H9 (cell line): ENCODE results near the gene TTC31. TPM values are rescaled to one million over a fixed set of nuclear protein-coding genes. Genes with fewer than 3 reads are reported as not detected.

ENCODE experiments used
- DNase-seq: peaks from one replicate; pipeline ENCODE4 v3.0.0-alpha.2; 2017
- H2AFZ ChIP-seq: one replicate; pipeline ENCODE4 v1.6.1; 2013; ENCODE audit warnings: mild to moderate bottlenecking, low read length, control low read depth, moderate library complexity
- H2AK5ac ChIP-seq: 2 replicates; pipeline ENCODE4 v1.6.1; 2013; ENCODE audit warnings: low read length, control low read depth, mixed read lengths; ENCODE audit not compliant: insufficient read length
- H2BK120ac ChIP-seq: one replicate; pipeline ENCODE4 v1.6.1; 2013; ENCODE audit warnings: low read depth, mild to moderate bottlenecking, low read length, control low read depth, inconsistent platforms; ENCODE audit not compliant: poor library complexity, severe bottlenecking
- H2BK12ac ChIP-seq: 2 replicates; pipeline ENCODE4 v1.6.1; 2013; ENCODE audit warnings: low read length, control low read depth, mixed read lengths, low read depth; ENCODE audit not compliant: insufficient read length
- H2BK15ac ChIP-seq: 2 replicates; pipeline ENCODE4 v1.6.1; 2013; ENCODE audit warnings: low read depth, low read length, control low read depth
- H2BK20ac ChIP-seq: one replicate; pipeline ENCODE4 v1.6.1; 2013; ENCODE audit warnings: low read depth, mild to moderate bottlenecking, low read length, control low read depth, inconsistent platforms; ENCODE audit not compliant: poor library complexity, severe bottlenecking
- H2BK5ac ChIP-seq: 2 replicates; pipeline ENCODE4 v1.6.1; 2013; ENCODE audit warnings: low read length, control low read depth, mixed read lengths; ENCODE audit not compliant: insufficient read length
- H3K14ac ChIP-seq: 2 replicates; pipeline ENCODE4 v1.6.1; 2013; ENCODE audit warnings: low read length, control low read depth; ENCODE audit not compliant: insufficient read depth
- H3K18ac ChIP-seq: 2 replicates; pipeline ENCODE4 v1.6.1; 2013; ENCODE audit warnings: low read depth, mild to moderate bottlenecking, mixed read lengths, low read length, control low read depth; ENCODE audit not compliant: insufficient read length
- H3K23ac ChIP-seq: 2 replicates; pipeline ENCODE4 v1.6.1; 2013; ENCODE audit warnings: low read length, control low read depth, mixed read lengths, low read depth; ENCODE audit not compliant: insufficient read length
- H3K23me2 ChIP-seq: 2 replicates; pipeline ENCODE4 v1.6.1; 2013; ENCODE audit warnings: low read depth, mild to moderate bottlenecking, mixed read lengths, low read length, control low read depth; ENCODE audit not compliant: insufficient read length, poor library complexity, severe bottlenecking
- H3K27ac ChIP-seq: 2 replicates; pipeline ENCODE4 v1.5.1; 2013; ENCODE audit warnings: low read length, control low read depth, mixed read lengths, low read depth; ENCODE audit not compliant: insufficient read length
- H3K27me3 ChIP-seq: 2 replicates; pipeline ENCODE4 v1.6.1; 2013; ENCODE audit warnings: low read length, control low read depth, inconsistent platforms; ENCODE audit not compliant: insufficient read depth
- H3K4ac ChIP-seq: 2 replicates; pipeline ENCODE4 v1.6.1; 2013; ENCODE audit warnings: low read depth, mild to moderate bottlenecking, control low read depth, inconsistent platforms, low read length, moderate library complexity
- H3K4me1 ChIP-seq: 2 replicates; pipeline ENCODE4 v1.6.1; 2013; ENCODE audit warnings: low read length, control low read depth, inconsistent platforms; ENCODE audit not compliant: insufficient read depth
- H3K4me2 ChIP-seq: 2 replicates; pipeline ENCODE4 v1.6.1; 2013; ENCODE audit warnings: low read length, control low read depth, mixed read lengths; ENCODE audit not compliant: insufficient read length, insufficient read depth
- H3K56ac ChIP-seq: 2 replicates; pipeline ENCODE4 v1.6.1; 2013; ENCODE audit warnings: low read depth, mild to moderate bottlenecking, mixed read lengths, low read length, control low read depth; ENCODE audit not compliant: insufficient read length
- H3K79me1 ChIP-seq: 2 replicates; pipeline ENCODE4 v1.6.1; 2013; ENCODE audit warnings: low read depth, mild to moderate bottlenecking, moderate library complexity, low read length, control low read depth, inconsistent platforms; ENCODE audit not compliant: insufficient read depth, poor library complexity, severe bottlenecking
- H3K79me2 ChIP-seq: 2 replicates; pipeline ENCODE4 v1.6.1; 2013; ENCODE audit warnings: low read length, control low read depth, inconsistent platforms; ENCODE audit not compliant: insufficient read depth
- H3K9ac ChIP-seq: 2 replicates; pipeline ENCODE4 v1.6.1; 2013; ENCODE audit warnings: low read length, control low read depth, mixed read lengths; ENCODE audit not compliant: insufficient read length; ENCODE audit errors: extremely low read depth
- H3K9me3 ChIP-seq: one replicate; pipeline ENCODE4 v1.6.1; 2013; ENCODE audit warnings: low read depth, low read length, inconsistent platforms; ENCODE audit not compliant: control insufficient read depth
- H3T11ph ChIP-seq: one replicate; pipeline ENCODE4 v1.6.1; 2013; ENCODE audit warnings: mild to moderate bottlenecking, low read length, control low read depth, inconsistent platforms
- H4K20me1 ChIP-seq: one replicate; pipeline ENCODE4 v1.6.1; 2013; ENCODE audit not compliant: control insufficient read depth, insufficient read length, insufficient read depth
- H4K5ac ChIP-seq: 2 replicates; pipeline ENCODE4 v1.6.1; 2013; ENCODE audit warnings: low read depth, mild to moderate bottlenecking, mixed read lengths, low read length, control low read depth; ENCODE audit not compliant: insufficient read length
- H4K8ac ChIP-seq: replicated peaks from 2 replicates; pipeline ENCODE4 v1.6.1; 2013; ENCODE audit warnings: low read length, control low read depth, mixed read lengths, low read depth; ENCODE audit not compliant: insufficient read length
- H4K91ac ChIP-seq: 2 replicates; pipeline ENCODE4 v1.6.1; 2013; ENCODE audit warnings: low read depth, mild to moderate bottlenecking, moderate library complexity, mixed read lengths, low read length, control low read depth; ENCODE audit not compliant: insufficient read length
- H3K27ac Mint-ChIP-seq, 3 experiments: 2 replicates in 2 of 3; 3 replicates in 1 of 3; pipeline ENCODE4 v1.8.0; 2020 to 2021; ENCODE audit warnings: mixed read lengths in 3 of 3, mild to moderate bottlenecking in 1 of 3, moderate library complexity in 1 of 3
- H3K27me3 Mint-ChIP-seq: 2 replicates; pipeline ENCODE4 v1.8.0; 2021; ENCODE audit warnings: low read depth, mild to moderate bottlenecking, moderate library complexity, mixed read lengths
- H3K36me3 Mint-ChIP-seq, 3 experiments: 2 replicates in 2 of 3; 3 replicates in 1 of 3; pipeline ENCODE4 v1.8.0; 2020 to 2021; ENCODE audit warnings: low read depth in 3 of 3, mixed read lengths in 3 of 3; ENCODE audit not compliant: insufficient read depth in 1 of 3
- H3K4me1 Mint-ChIP-seq, 2 experiments: 2 replicates each; pipeline ENCODE4 v1.8.0; 2020; ENCODE audit warnings: mixed read lengths in 2 of 2
- H3K4me3 Mint-ChIP-seq, 2 experiments: 2 replicates in 1 of 2; 3 replicates in 1 of 2; pipeline ENCODE4 v1.8.0; 2020 to 2021; ENCODE audit warnings: mild to moderate bottlenecking in 2 of 2, mixed read lengths in 2 of 2, moderate library complexity in 1 of 2
- H3K9me3 Mint-ChIP-seq, 2 experiments: 2 replicates in 1 of 2; 3 replicates in 1 of 2; pipeline ENCODE4 v1.8.0; 2020; ENCODE audit warnings: mild to moderate bottlenecking in 2 of 2, mixed read lengths in 2 of 2, moderate library complexity in 1 of 2
- WGBS: extraction: QIAGEN DNeasy Blood & Tissue Kit; methylation state at CpG from one replicate; pipeline ENCODE4 v1.1.7; 2013; ENCODE audit warnings: missing lambda C conversion rate, low lambda C conversion rate, mixed read lengths; ENCODE audit not compliant: insufficient read length; ENCODE audit errors: extremely low coverage; 5-methylcytosine and 5-hydroxymethylcytosine counted together
- total RNA-seq: library from RNA; stranded (reverse); gene quantifications from 2 replicates; pipeline ENCODE4 v1.2.1, GENCODE V29; 2021
- TF ChIP-seq, protein P1 (sequence below): fragments of 200-600 bp; sonication (generic); conservative IDR thresholded peaks from 3 replicates; pipeline ENCODE4 v1.8.0; 2021; ENCODE audit warnings: antibody characterized with exemption, mild to moderate bottlenecking

The TTC31 gene
- total RNA-seq, 1 experiment from 2014 or later, result 33.3 TPM

DNA sequence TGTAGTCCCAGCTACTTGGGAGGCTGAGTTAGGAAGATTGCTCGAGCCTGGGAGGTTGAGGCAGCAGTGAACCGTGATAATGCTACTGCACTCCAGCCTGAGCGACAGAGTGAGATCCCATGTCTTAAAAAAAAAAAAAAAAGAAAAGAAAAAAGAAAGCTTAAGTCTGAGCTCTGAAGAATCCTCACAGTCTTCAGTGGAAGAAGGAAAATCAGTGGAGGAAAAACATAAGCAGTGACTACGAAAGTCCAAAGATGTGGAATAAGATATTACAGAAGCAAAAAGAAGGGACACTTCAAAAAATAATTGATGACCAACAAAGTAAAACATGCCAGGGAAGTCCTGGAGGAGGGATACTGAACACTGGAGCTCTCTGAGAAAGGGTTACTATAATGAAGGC is 27.4 kb downstream of the TTC31 start:
- no peak overlapping the region for H3K18ac ChIP-seq
- H3K14ac ChIP-seq, result no peak overlapping the region
- H3K23me2 ChIP-seq, result peaks cover 20% of the 10 kb centered on the region
- no peak overlapping the region for H2AFZ ChIP-seq
- H2BK15ac ChIP-seq, result no peak overlapping the region
- H3T11ph ChIP-seq, result no peak overlapping the region
- no peak overlapping the region for H2BK5ac ChIP-seq
- H3K4ac ChIP-seq, result no peak overlapping the region
- no peak overlapping the region for H3K4me2 ChIP-seq
- Mint-ChIP-seq H3K9me3 (peaks cover 5 to 10% of the 10 kb centered on the region in 2 experiments), H3K4me3 (no peak overlapping the region), H3K27me3 (peaks cover 78% of the 10 kb centered on the region), H3K36me3 (peaks cover 11 to 17% (median 15%) of the 10 kb centered on the region in 3 experiments), H3K27ac (no peak overlapping the region), H3K4me1 (peaks cover 27 to 31% of the 10 kb centered on the region in 2 experiments)
- H4K5ac ChIP-seq, result no peak overlapping the region
- H2BK120ac ChIP-seq, result no peak overlapping the region
- no CpG with 5 or more reads among the region's 4 CpGs for WGBS
- H3K4me1 ChIP-seq, result peaks cover 3% of the 10 kb centered on the region; the same call in 1 of the 2 replicates
- H4K20me1 ChIP-seq, result no peaks in the 10 kb centered on the region
- H2BK20ac ChIP-seq, result no peak overlapping the region
- no peak overlapping the region for H3K9ac ChIP-seq
- H3K27ac ChIP-seq, result no peak overlapping the region
- H3K79me1 ChIP-seq, result no peaks in the 10 kb centered on the region
- no peaks in the 10 kb centered on the region for H3K9me3 ChIP-seq
- peaks cover 53% of the 10 kb centered on the region for H3K27me3 ChIP-seq
- no peak overlapping the region for H2AK5ac ChIP-seq
- no peak overlapping the region for H4K91ac ChIP-seq
- no peak overlapping the region for H2BK12ac ChIP-seq
- H3K23ac ChIP-seq, result no peak overlapping the region
- no peaks in the 10 kb centered on the region for H3K79me2 ChIP-seq
- DNase-seq, result no peak
- H4K8ac ChIP-seq, result no peak overlapping the region
- TF ChIP-seq, protein P1, sequence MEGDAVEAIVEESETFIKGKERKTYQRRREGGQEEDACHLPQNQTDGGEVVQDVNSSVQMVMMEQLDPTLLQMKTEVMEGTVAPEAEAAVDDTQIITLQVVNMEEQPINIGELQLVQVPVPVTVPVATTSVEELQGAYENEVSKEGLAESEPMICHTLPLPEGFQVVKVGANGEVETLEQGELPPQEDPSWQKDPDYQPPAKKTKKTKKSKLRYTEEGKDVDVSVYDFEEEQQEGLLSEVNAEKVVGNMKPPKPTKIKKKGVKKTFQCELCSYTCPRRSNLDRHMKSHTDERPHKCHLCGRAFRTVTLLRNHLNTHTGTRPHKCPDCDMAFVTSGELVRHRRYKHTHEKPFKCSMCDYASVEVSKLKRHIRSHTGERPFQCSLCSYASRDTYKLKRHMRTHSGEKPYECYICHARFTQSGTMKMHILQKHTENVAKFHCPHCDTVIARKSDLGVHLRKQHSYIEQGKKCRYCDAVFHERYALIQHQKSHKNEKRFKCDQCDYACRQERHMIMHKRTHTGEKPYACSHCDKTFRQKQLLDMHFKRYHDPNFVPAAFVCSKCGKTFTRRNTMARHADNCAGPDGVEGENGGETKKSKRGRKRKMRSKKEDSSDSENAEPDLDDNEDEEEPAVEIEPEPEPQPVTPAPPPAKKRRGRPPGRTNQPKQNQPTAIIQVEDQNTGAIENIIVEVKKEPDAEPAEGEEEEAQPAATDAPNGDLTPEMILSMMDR, result no peak
- H3K56ac ChIP-seq, result no peak overlapping the region
